Gastroesophageal sphincter (tissue), 3 donors: ENCODE results near the gene HLA-DOA.

Experiments used
- CTCF ChIP-seq, 4 experiments: fragments of 200-600 bp in 2 of 4; fragments of 450-650 bp in 2 of 4; sonication (generic) in 1 of 4; IDR thresholded peaks; one replicate each; pipeline ENCODE4 v1.5.1; 2017 to 2019; ENCODE audit warnings: antibody characterized with exemption in 4 of 4, mild to moderate bottlenecking in 2 of 4, moderate library complexity in 2 of 4
- EP300 ChIP-seq: sonication (generic); formaldehyde crosslinking; IDR thresholded peaks from one replicate; pipeline ENCODE4 v1.6.1; 2017; ENCODE audit warnings: antibody characterized with exemption, mild to moderate bottlenecking
- POLR2A ChIP-seq, 2 donors: fragments of 450-650 bp; IDR thresholded peaks; one replicate each; pipeline ENCODE4 v1.6.1; 2017; ENCODE audit warnings: antibody characterized with exemption in 2 of 2, mild to moderate bottlenecking in 2 of 2, moderate library complexity in 1 of 2
- POLR2AphosphoS5 ChIP-seq: sonication (generic); formaldehyde crosslinking; IDR thresholded peaks from one replicate; pipeline ENCODE4 v1.6.1; 2017; ENCODE audit warnings: antibody characterized with exemption

- no peak for TF ChIP-seq CTCF (IDR thresholded peaks at IDR 0.05)
- peak; percentile 83 for TF ChIP-seq POLR2AphosphoS5
- peak; percentile 85 to 87 for TF ChIP-seq POLR2A (IDR thresholded peaks at IDR 0.05)
- no peak for TF ChIP-seq EP300
Observed at GRCh38 chr6:32968093-32968866, 41.1 kb downstream of the HLA-DOA start, which contains the start of gene BRD2.
